Caco-2 (cell line): ENCODE measurements around the gene SCN9A. TPM values are rescaled to one million over a fixed set of nuclear protein-coding genes. Genes with fewer than 3 reads are reported as not detected.

Experiments used
- BruUV-seq: library from RNA; stranded (reverse); fragments of 400-500 nt; replicated peaks from 2 replicates; lab custom pipeline; 2021; lab: Mats Ljungman, UMichigan
- CTCF ChIA-PET: fragments of 300-600 bp; sonication (Branson Sonifier 250); formaldehyde crosslinking; loops from one replicate; lab custom pipeline; 2022; ENCODE audit warnings: antibody characterized with exemption; lab: Charles Lee
- POLR2A ChIA-PET: fragments of 300-600 bp; sonication (Branson Sonifier 250); formaldehyde crosslinking; loops from one replicate; lab custom pipeline; 2022; ENCODE audit warnings: antibody characterized with exemption; lab: Charles Lee
- DNase-seq, 2 experiments: peaks; one replicate each; pipeline versions ENCODE4 v3.0.0 to v3.0.0-alpha.2; 2020 to 2022
- H3K27me3 ChIP-seq: replicated peaks from 2 replicates; pipeline ENCODE4 v1.6.0; 2011; ENCODE audit warnings: low read length; ENCODE audit not compliant: control insufficient read depth, insufficient read depth
- H3K36me3 ChIP-seq: 2 replicates; pipeline ENCODE4 v1.5.1; 2011; ENCODE audit warnings: low read length; ENCODE audit not compliant: control insufficient read depth, insufficient read depth
- H3K4me1 ChIP-seq: fragments of 250-450 bp; sonication (Bioruptor Pico); 2 replicates; pipeline ENCODE4 v1.5.1; 2020; ENCODE audit warnings: mild to moderate bottlenecking
- H3K4me3 ChIP-seq: 2 replicates; pipeline ENCODE4 v1.5.1; 2011; ENCODE audit warnings: low read depth, mild to moderate bottlenecking, control low read depth, low read length
- H3K9me3 ChIP-seq: fragments of 250-450 bp; sonication (Bioruptor Pico); 2 replicates; pipeline ENCODE4 v1.5.1; 2020; ENCODE audit warnings: mild to moderate bottlenecking, moderate library complexity
- H3K27ac Mint-ChIP-seq: one replicate; pipeline ENCODE4 v1.8.0; 2022; ENCODE audit warnings: mixed read lengths; ENCODE audit not compliant: unreplicated experiment
- H3K27me3 Mint-ChIP-seq: one replicate; pipeline ENCODE4 v1.8.0; 2022; ENCODE audit warnings: mixed read lengths; ENCODE audit not compliant: insufficient read depth, unreplicated experiment
- H3K36me3 Mint-ChIP-seq: one replicate; pipeline ENCODE4 v1.8.0; 2022; ENCODE audit warnings: mild to moderate bottlenecking, mixed read lengths; ENCODE audit not compliant: insufficient read depth, unreplicated experiment
- H3K4me1 Mint-ChIP-seq: one replicate; pipeline ENCODE4 v1.8.0; 2022; ENCODE audit warnings: low read depth, mixed read lengths; ENCODE audit not compliant: unreplicated experiment
- H3K4me3 Mint-ChIP-seq: one replicate; pipeline ENCODE4 v1.8.0; 2022; ENCODE audit warnings: mild to moderate bottlenecking, moderate library complexity, mixed read lengths; ENCODE audit not compliant: unreplicated experiment
- H3K9me3 Mint-ChIP-seq: one replicate; pipeline ENCODE4 v1.8.0; 2022; ENCODE audit warnings: mixed read lengths; ENCODE audit not compliant: unreplicated experiment
- intact Hi-C: fragments of 100-400 bp; cut with micrococcal nuclease; formaldehyde crosslinking; loops from one replicate; pipeline ENCODE4 v1.10.0; 2022; ENCODE audit not compliant: unreplicated experiment
- total RNA-seq: library from RNA; stranded (reverse); gene quantifications from 2 replicates; pipeline ENCODE4 v1.2.3, GENCODE V29; 2022
- TF ChIP-seq, protein P1 (sequence below), 2 experiments: fragments of 200-600 bp in 1 of 2; IDR thresholded peaks; 1 replicate in 1 of 2; 2 replicates in 1 of 2; pipeline versions ENCODE4 v1.5.1 to v1.8.0; 2011 to 2022; ENCODE audit warnings: antibody characterized with exemption in 1 of 2, control low read depth in 1 of 2, inconsistent platforms in 1 of 2, low read depth in 1 of 2, low read length in 1 of 2, mild to moderate bottlenecking in 1 of 2, moderate library complexity in 1 of 2; ENCODE audit not compliant: insufficient read depth in 1 of 2, severe bottlenecking in 1 of 2, unreplicated experiment in 1 of 2

Gene SCN9A
- total RNA-seq, 1 experiment from 2014 or later, result 18.5 TPM

DNA sequence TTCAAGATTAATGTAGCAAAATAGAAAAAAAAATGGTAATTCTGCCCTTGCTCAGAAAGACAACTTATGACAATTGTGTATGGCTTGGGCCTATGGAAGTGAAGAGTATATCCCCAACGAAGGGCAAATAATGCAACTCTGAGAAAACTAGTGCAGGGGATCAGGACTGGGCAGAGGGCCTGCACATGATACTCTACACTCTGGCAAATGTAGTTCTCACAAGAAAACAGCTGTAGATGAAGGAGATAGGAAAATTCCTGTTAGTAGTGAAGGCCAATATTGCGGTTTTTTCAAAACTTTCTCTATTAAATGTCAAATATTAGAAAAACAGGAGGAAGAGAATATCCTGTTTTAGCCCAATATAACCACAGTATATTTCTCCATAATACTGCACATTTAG is 77.8 kb downstream of the SCN9A start:
- ChIA-PET CTCF (no interaction called here), POLR2A (no interaction called here)
- Histone ChIP-seq H3K9me3 (no peaks in the 10 kb centered on the region), H3K4me1 (no peaks in the 10 kb centered on the region), H3K27me3 (no peaks in the 10 kb centered on the region), H3K4me3 (no peak overlapping the region), H3K36me3 (no peaks in the 10 kb centered on the region)
- TF ChIP-seq, protein P1, sequence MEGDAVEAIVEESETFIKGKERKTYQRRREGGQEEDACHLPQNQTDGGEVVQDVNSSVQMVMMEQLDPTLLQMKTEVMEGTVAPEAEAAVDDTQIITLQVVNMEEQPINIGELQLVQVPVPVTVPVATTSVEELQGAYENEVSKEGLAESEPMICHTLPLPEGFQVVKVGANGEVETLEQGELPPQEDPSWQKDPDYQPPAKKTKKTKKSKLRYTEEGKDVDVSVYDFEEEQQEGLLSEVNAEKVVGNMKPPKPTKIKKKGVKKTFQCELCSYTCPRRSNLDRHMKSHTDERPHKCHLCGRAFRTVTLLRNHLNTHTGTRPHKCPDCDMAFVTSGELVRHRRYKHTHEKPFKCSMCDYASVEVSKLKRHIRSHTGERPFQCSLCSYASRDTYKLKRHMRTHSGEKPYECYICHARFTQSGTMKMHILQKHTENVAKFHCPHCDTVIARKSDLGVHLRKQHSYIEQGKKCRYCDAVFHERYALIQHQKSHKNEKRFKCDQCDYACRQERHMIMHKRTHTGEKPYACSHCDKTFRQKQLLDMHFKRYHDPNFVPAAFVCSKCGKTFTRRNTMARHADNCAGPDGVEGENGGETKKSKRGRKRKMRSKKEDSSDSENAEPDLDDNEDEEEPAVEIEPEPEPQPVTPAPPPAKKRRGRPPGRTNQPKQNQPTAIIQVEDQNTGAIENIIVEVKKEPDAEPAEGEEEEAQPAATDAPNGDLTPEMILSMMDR (IDR thresholded peaks at IDR 0.05; ENCODE audit: insufficient read depth in 1 of 2, low read depth in 1 of 2, low read length in 1 of 2, severe bottlenecking in 1 of 2, unreplicated experiment in 1 of 2), result no peak
- no peaks in the 10 kb centered on the region for H3K36me3 Mint-ChIP-seq
- DNase-seq, result no peak
- H3K9me3 Mint-ChIP-seq, result no peaks in the 10 kb centered on the region
- BruUV-seq, result no TSS peak
- no peaks in the 10 kb centered on the region for H3K4me1 Mint-ChIP-seq
- no peaks in the 10 kb centered on the region for H3K27me3 Mint-ChIP-seq
- intact Hi-C loops, result no loop called here
- no peak overlapping the region for H3K4me3 Mint-ChIP-seq
- H3K27ac Mint-ChIP-seq, result no peak overlapping the region

DNA sequence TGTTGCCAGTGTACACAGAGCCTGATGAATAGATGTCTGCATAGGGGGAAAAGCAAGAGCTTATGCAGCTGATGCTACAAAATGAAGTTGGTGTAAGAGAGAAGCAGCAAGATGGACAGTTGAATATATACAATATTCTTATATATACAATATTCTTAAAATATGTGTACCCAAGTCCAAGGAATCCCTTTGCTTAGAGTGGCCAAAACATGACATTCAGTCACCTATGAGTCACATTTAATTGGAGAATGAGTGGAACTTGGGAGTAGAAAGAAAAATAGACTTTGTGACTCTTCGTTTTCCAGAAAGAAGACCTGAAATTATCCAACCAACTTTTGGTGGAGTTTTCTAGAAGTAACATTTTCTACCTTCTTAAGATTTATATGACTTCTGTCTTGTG is 81.8 kb downstream of the SCN9A start:
- Mint-ChIP-seq H3K4me3 (no peak overlapping the region), H3K9me3 (no peaks in the 10 kb centered on the region), H3K36me3 (no peaks in the 10 kb centered on the region), H3K27ac (no peak overlapping the region), H3K4me1 (no peaks in the 10 kb centered on the region), H3K27me3 (no peaks in the 10 kb centered on the region)
- no peak for DNase-seq
- H3K4me3 ChIP-seq, result no peak overlapping the region
- H3K27me3 ChIP-seq, result no peaks in the 10 kb centered on the region
- intact Hi-C loops, result no loop called here
- ChIA-PET CTCF (no interaction called here), POLR2A (no interaction called here)
- no TSS peak for BruUV-seq
- TF ChIP-seq, protein P1 (IDR thresholded peaks at IDR 0.05; ENCODE audit: insufficient read depth in 1 of 2, low read depth in 1 of 2, low read length in 1 of 2, severe bottlenecking in 1 of 2, unreplicated experiment in 1 of 2), result no peak
- no peaks in the 10 kb centered on the region for H3K4me1 ChIP-seq
- no peaks in the 10 kb centered on the region for H3K36me3 ChIP-seq
- no peaks in the 10 kb centered on the region for H3K9me3 ChIP-seq

DNA sequence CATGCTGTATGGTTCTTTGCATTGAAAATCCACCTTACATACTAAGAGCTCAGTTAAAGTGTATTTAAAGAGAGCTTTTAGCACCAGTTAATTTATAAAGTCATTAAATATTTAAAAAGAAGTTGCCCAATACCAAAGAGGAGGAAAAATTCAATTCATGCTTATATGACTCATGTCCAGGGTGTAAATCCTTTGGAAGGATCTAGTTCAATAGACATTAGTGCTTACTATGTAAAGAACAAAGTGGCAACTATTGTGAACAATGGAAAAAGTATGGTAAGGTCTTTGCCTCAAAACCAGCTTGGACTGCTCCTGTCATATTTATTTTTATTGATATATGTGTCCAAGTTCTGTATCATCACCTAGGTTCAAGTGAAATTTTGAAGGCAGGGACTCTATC is 90.5 kb downstream of the SCN9A start:
- Mint-ChIP-seq H3K4me3 (no peak overlapping the region), H3K4me1 (no peaks in the 10 kb centered on the region), H3K27me3 (no peaks in the 10 kb centered on the region), H3K9me3 (no peaks in the 10 kb centered on the region), H3K27ac (no peak overlapping the region), H3K36me3 (no peaks in the 10 kb centered on the region)
- POLR2A ChIA-PET, result no interaction called here
- TF ChIP-seq, protein P1 (IDR thresholded peaks at IDR 0.05; ENCODE audit: insufficient read depth in 1 of 2, low read depth in 1 of 2, low read length in 1 of 2, severe bottlenecking in 1 of 2, unreplicated experiment in 1 of 2), result no peak
- intact Hi-C loops, result no loop called here
- no peaks in the 10 kb centered on the region for H3K27me3 ChIP-seq
- BruUV-seq, result no TSS peak
- H3K9me3 ChIP-seq, result no peaks in the 10 kb centered on the region
- no peak overlapping the region for H3K4me3 ChIP-seq
- no peak for DNase-seq
- no peaks in the 10 kb centered on the region for H3K36me3 ChIP-seq
- H3K4me1 ChIP-seq, result no peaks in the 10 kb centered on the region
- CTCF ChIA-PET, result no interaction called here
